Suprapubic skin (tissue), 3 donors: ENCODE measurements around the gene ECM1.

ENCODE experiments used
- EP300 ChIP-seq: sonication (generic); formaldehyde crosslinking; IDR thresholded peaks from one replicate; pipeline ENCODE4 v1.6.1; 2017; ENCODE audit warnings: antibody characterized with exemption
- POLR2A ChIP-seq, 2 donors: fragments of 450-650 bp; IDR thresholded peaks; one replicate each; pipeline ENCODE4 v1.6.1; 2017; ENCODE audit warnings: antibody characterized with exemption in 2 of 2, mild to moderate bottlenecking in 2 of 2, moderate library complexity in 2 of 2
- TF ChIP-seq, protein P1 (sequence below), 2 donors: fragments of 200-600 bp in 1 of 2; fragments of 450-650 bp in 1 of 2; sonication (generic) in 1 of 2; IDR thresholded peaks; one replicate each; pipeline ENCODE4 v1.5.1; 2016 to 2019; ENCODE audit warnings: antibody characterized with exemption in 2 of 2, mild to moderate bottlenecking in 1 of 2, moderate library complexity in 1 of 2

DNA sequence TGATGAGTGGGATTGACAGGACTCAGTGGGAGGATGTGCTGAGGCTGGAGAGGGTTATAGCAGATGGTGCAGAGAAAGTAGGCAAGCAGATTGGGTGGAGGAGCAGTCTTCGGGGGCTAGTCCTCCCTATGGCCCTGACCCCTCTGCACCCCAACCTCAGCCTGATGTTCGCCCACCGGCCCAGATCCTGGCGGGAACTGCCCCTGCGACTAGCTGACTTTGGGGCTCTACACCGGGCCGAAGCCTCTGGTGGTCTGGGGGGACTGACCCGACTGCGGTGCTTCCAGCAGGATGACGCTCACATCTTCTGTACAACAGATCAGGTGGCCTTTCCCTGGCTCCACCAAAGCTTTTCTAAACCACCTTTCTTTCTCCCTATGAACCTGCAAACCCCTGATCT is 9.6 kb upstream of the ECM1 start:
- TF ChIP-seq, protein P1, sequence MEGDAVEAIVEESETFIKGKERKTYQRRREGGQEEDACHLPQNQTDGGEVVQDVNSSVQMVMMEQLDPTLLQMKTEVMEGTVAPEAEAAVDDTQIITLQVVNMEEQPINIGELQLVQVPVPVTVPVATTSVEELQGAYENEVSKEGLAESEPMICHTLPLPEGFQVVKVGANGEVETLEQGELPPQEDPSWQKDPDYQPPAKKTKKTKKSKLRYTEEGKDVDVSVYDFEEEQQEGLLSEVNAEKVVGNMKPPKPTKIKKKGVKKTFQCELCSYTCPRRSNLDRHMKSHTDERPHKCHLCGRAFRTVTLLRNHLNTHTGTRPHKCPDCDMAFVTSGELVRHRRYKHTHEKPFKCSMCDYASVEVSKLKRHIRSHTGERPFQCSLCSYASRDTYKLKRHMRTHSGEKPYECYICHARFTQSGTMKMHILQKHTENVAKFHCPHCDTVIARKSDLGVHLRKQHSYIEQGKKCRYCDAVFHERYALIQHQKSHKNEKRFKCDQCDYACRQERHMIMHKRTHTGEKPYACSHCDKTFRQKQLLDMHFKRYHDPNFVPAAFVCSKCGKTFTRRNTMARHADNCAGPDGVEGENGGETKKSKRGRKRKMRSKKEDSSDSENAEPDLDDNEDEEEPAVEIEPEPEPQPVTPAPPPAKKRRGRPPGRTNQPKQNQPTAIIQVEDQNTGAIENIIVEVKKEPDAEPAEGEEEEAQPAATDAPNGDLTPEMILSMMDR (IDR thresholded peaks at IDR 0.05): no peak
- TF ChIP-seq POLR2A (IDR thresholded peaks at IDR 0.05): no peak
- TF ChIP-seq EP300: no peak
